ENCODE data around the gene USP1. TPM values are rescaled to one million over a fixed set of nuclear protein-coding genes. Genes with fewer than 3 reads are reported as not detected.

USP1 gene
- total and polyA plus RNA-seq, 2 of the 4 experiments (the other 2 are of a cell fraction): 7.5 to 9.7 TPM

- Histone ChIP-seq H2BK15ac (ENCODE audit: low read depth, low read length) (no peak overlapping the region), H4K5ac (ENCODE audit: low read depth, low read length) (no peak overlapping the region), H3K36me3 (ENCODE audit: control insufficient read depth, insufficient read depth, low read length) (peaks cover 14% of the 10 kb centered on the region), H4K91ac (ENCODE audit: insufficient read depth, low read depth, low read length) (no peak overlapping the region), H3K4ac (ENCODE audit: low read depth, low read length) (no peak overlapping the region), H2AK9ac (replicated peaks; ENCODE audit: low read depth, low read length, poor library complexity) (no peak overlapping the region), H3K9ac (ENCODE audit: low read depth, low read length) (no peak overlapping the region), H2AK5ac (ENCODE audit: low read depth, low read length) (no peak overlapping the region), H2AFZ (replicated peaks; ENCODE audit: low read length, poor library complexity) (no peak overlapping the region), H3K9me3 (ENCODE audit: control insufficient read depth, insufficient read depth, low read length) (no peaks in the 10 kb centered on the region), H3K14ac (replicated peaks; ENCODE audit: low read depth, low read length) (peak overlapping the region; percentile 71; the same call in 1 of the 2 replicates), H4K20me1 (ENCODE audit: insufficient read depth, low read length) (no peaks in the 10 kb centered on the region), H3K18ac (ENCODE audit: low read depth, low read length) (no peak overlapping the region), H2BK5ac (ENCODE audit: low read depth, low read length, poor library complexity, severe bottlenecking) (no peak overlapping the region), H3K9me1 (ENCODE audit: insufficient read depth, low read length) (peaks cover 3% of the 10 kb centered on the region), H3K4me1 (ENCODE audit: control insufficient read depth, insufficient read depth, low read length) (peaks cover 2% of the 10 kb centered on the region; the same call in 1 of the 2 replicates), H3K27ac (ENCODE audit: insufficient read depth, low read length) (no peak overlapping the region), H3K23ac (ENCODE audit: low read depth, low read length) (no peak overlapping the region), H2BK120ac (ENCODE audit: low read depth, low read length) (no peak overlapping the region), H3K27me3 (ENCODE audit: control insufficient read depth, insufficient read depth, low read length) (no peaks in the 10 kb centered on the region), H4K8ac (ENCODE audit: low read depth in 2 of 2, low read length in 2 of 2) (no peak overlapping the region), H3K79me1 (ENCODE audit: low read depth in 1 of 2, low read length in 2 of 2) (peaks cover 0 to 3% of the 10 kb centered on the region in 2 experiments; a peak in 2 of 4 replicates), H2BK20ac (ENCODE audit: low read depth, low read length) (no peak overlapping the region), H3K56ac (ENCODE audit: extremely low read depth, insufficient read depth, low read length) (no peak overlapping the region), H3K4me3 (ENCODE audit: insufficient read depth, low read depth, low read length) (no peak overlapping the region), H3K4me2 (ENCODE audit: low read depth, low read length) (no peak overlapping the region)
- ChIA-PET CTCF (no interaction called here), POLR2A (ENCODE audit: unreplicated experiment) (no interaction called here)
- DNase-seq (no peak), ATAC-seq (ENCODE audit: low read depth) (no peak)
- in situ Hi-C loops (cut with MboI; ENCODE audit: low sequenced_read_pairs): no loop called here
- no peak for TF ChIP-seq RAD21 (IDR thresholded peaks at IDR 0.05; ENCODE audit: low read length)
- TF ChIP-seq USF2 (IDR thresholded peaks at IDR 0.05; ENCODE audit: low read depth, low read length): no peak
- no peak for TF ChIP-seq RCOR1 (IDR thresholded peaks at IDR 0.05; ENCODE audit: insufficient replicate concordance, low read length)
- TF ChIP-seq MXI1 (IDR thresholded peaks at IDR 0.05; ENCODE audit: borderline replicate concordance, low read depth, low read length): no peak
- TF ChIP-seq CEBPB (IDR thresholded peaks at IDR 0.05; ENCODE audit: low read depth, low read length): no peak
- TF ChIP-seq NFE2L2 (IDR thresholded peaks at IDR 0.05; ENCODE audit: low read depth, low read length): no peak
- no peak for TF ChIP-seq POLR2A (IDR thresholded peaks at IDR 0.05; ENCODE audit: low read depth, low read length)
- TF ChIP-seq SMC3 (IDR thresholded peaks at IDR 0.05; ENCODE audit: low read depth, low read length): no peak
- no peak for TF ChIP-seq FOS (IDR thresholded peaks at IDR 0.05; ENCODE audit: low read depth, low read length)
- TF ChIP-seq CHD1 (IDR thresholded peaks at IDR 0.05; ENCODE audit: low read depth, low read length): no peak
- no peak for TF ChIP-seq MAZ (IDR thresholded peaks at IDR 0.05; ENCODE audit: borderline replicate concordance, low read depth, low read length)
- no peak for TF ChIP-seq BHLHE40 (IDR thresholded peaks at IDR 0.05; ENCODE audit: low read depth, low read length)
- no peak for TF ChIP-seq MAFK (IDR thresholded peaks at IDR 0.05; ENCODE audit: low read depth, low read length)
- dilution Hi-C loops (cut with HindIII; ENCODE audit: low sequenced_read_pairs, unreplicated experiment): no loop called here
- 100% methylated on average over 1 of the region's 4 CpGs; no CpG with 5 or more reads in 1 of the 2 experiments for WGBS, 2 experiments (ENCODE audit: extremely low coverage in 2 of 2, insufficient read length in 1 of 2)
- BruUV-seq (replicated peaks): no TSS peak
- intact Hi-C loops (cut with micrococcal nuclease): no loop called here
Observed at GRCh38 chr1:62494137-62494536, 57.3 kb downstream of the USP1 start.

Measured in IMR-90 (cell line).